HepG2 (cell line): ENCODE measurements around the gene PLXNA4. TPM values are rescaled to one million over a fixed set of nuclear protein-coding genes. Genes with fewer than 3 reads are reported as not detected.

Source experiments
- ATAC-seq: fragments of 200-7000 bp; cut with Tn5 transposase; 3 replicates; pipeline ENCODE4 v1.9.1; 2020; ENCODE audit warnings: mild to moderate bottlenecking, moderate library complexity
- BruUV-seq: library from RNA; stranded (reverse); fragments of 400-500 nt; replicated peaks from 2 replicates; lab custom pipeline; 2021; lab: Mats Ljungman, UMichigan
- CTCF ChIA-PET: fragments of 300-600 bp; formaldehyde crosslinking; extraction: SDS; loops from one replicate; lab custom pipeline; 2021; ENCODE audit warnings: low total read pairs, inconsistent platforms, low intra/inter-chr PET ratio; lab: Yijun Ruan, JAX
- POLR2A ChIA-PET: fragments of 350-600 bp; sonication (Branson Sonifier 250); formaldehyde crosslinking; loops from one replicate; lab custom pipeline; 2020; ENCODE audit warnings: antibody characterized with exemption, inconsistent platforms; lab: Yijun Ruan, JAX
- DNase-seq: peaks from one replicate; pipeline ENCODE4 v3.0.0-alpha.2; 2015; ENCODE audit warnings: low spot score
- FAIRE-seq: peaks from 3 replicates; lab custom pipeline; 2011; peaks lifted over from hg19 to GRCh38; lab: Jason Lieb, UNC
- H2AFZ ChIP-seq: one replicate; pipeline ENCODE4 v1.6.1; 2011; ENCODE audit warnings: low read length, inconsistent platforms
- H3K27ac ChIP-seq: fragments of 300-600 bp; 3 replicates; pipeline ENCODE4 v1.8.0; 2011; ENCODE audit warnings: mixed run types, mild to moderate bottlenecking, mixed read lengths, low read length, inconsistent platforms; ENCODE audit not compliant: insufficient read depth; ENCODE audit errors: extremely low read length
- H3K27me3 ChIP-seq, 2 experiments: fragments of 200-600 bp in 1 of 2; 2 replicates in 1 of 2; 3 replicates in 1 of 2; pipeline versions ENCODE4 v1.6.0 to v1.8.0; 2011; ENCODE audit warnings: low read length in 2 of 2, mild to moderate bottlenecking in 2 of 2, moderate library complexity in 2 of 2, inconsistent platforms in 1 of 2; ENCODE audit not compliant: insufficient read depth in 2 of 2, control insufficient read depth in 1 of 2
- H3K36me3 ChIP-seq, 2 experiments: fragments of 200-600 bp in 1 of 2; replicated peaks in 1 of 2; 2 replicates in 1 of 2; 3 replicates in 1 of 2; pipeline versions ENCODE4 v1.5.1 to v1.8.0; 2011; ENCODE audit warnings: low read length in 2 of 2, inconsistent platforms in 1 of 2; ENCODE audit not compliant: insufficient read depth in 2 of 2, control insufficient read depth in 1 of 2
- H3K4me1 ChIP-seq: 2 replicates; pipeline ENCODE4 v1.5.1; 2012; ENCODE audit warnings: low read length, inconsistent platforms; ENCODE audit not compliant: insufficient read depth
- H3K4me2 ChIP-seq: 2 replicates; pipeline ENCODE4 v1.6.0; 2011; ENCODE audit warnings: low read depth, low read length, inconsistent platforms
- H3K4me3 ChIP-seq, 3 experiments: fragments of 200-600 bp in 1 of 3; sonication (generic), shearing (Covaris generic) in 1 of 3; replicated peaks in 1 of 3; 2 replicates each; pipeline ENCODE4 v1.5.1; 2011 to 2016; ENCODE audit warnings: low read length in 3 of 3, inconsistent platforms in 2 of 3, low read depth in 2 of 3, mild to moderate bottlenecking in 2 of 3, control low read depth in 1 of 3, mixed read lengths in 1 of 3; ENCODE audit not compliant: insufficient read depth in 1 of 3
- H3K79me2 ChIP-seq: one replicate; pipeline ENCODE4 v1.6.1; 2011; ENCODE audit warnings: low read length, inconsistent platforms; ENCODE audit not compliant: insufficient read depth
- H3K9ac ChIP-seq: 2 replicates; pipeline ENCODE4 v1.6.0; 2011; ENCODE audit warnings: mild to moderate bottlenecking, low read depth, low read length, inconsistent platforms; ENCODE audit not compliant: insufficient read depth
- H3K9me3 ChIP-seq: 2 replicates; pipeline ENCODE4 v1.5.1; 2012; ENCODE audit warnings: mild to moderate bottlenecking, low read length
- H4K20me1 ChIP-seq: 2 replicates; pipeline ENCODE4 v1.6.0; 2011; ENCODE audit warnings: inconsistent platforms, mild to moderate bottlenecking, low read length, moderate library complexity; ENCODE audit not compliant: insufficient read depth
- ARNT ChIP-seq: fragments of 450-650 bp; IDR thresholded peaks from 2 replicates; pipeline ENCODE4 v1.6.1; 2017
- DMAP1 ChIP-seq: IDR thresholded peaks from 2 replicates; pipeline ENCODE4 v1.6.1; 2016
- FOXJ3 ChIP-seq: sonication (generic); formaldehyde crosslinking; IDR thresholded peaks from 2 replicates; pipeline ENCODE4 v1.4.0; 2020; ENCODE audit warnings: missing genetic modification reagents, mild to moderate bottlenecking, borderline replicate concordance
- GTF2F1 ChIP-seq: fragments of 150-350 bp; IDR thresholded peaks from 2 replicates; pipeline ENCODE4 v1.6.1; 2014; ENCODE audit warnings: low read length
- SOX5 ChIP-seq: IDR thresholded peaks from 2 replicates; pipeline ENCODE4 v1.6.1; 2016; ENCODE audit warnings: borderline replicate concordance
- SUZ12 ChIP-seq: fragments of 150-350 bp; IDR thresholded peaks from 2 replicates; pipeline ENCODE4 v1.6.1; 2014; ENCODE audit warnings: low read depth, low read length
- SYNCRIP ChIP-seq: fragments of 200-400 bp; formaldehyde crosslinking; IDR thresholded peaks from 2 replicates; pipeline ENCODE4 v1.6.1; 2018; ENCODE audit warnings: mild to moderate bottlenecking, low read depth, low read length; ENCODE audit not compliant: insufficient read depth
- ZNF614 ChIP-seq: IDR thresholded peaks from 2 replicates; pipeline ENCODE4 v1.6.1; 2018; ENCODE audit warnings: missing biosample characterization, missing genetic modification reagents, inconsistent platforms, borderline replicate concordance
- ZNF709 ChIP-seq: sonication (generic); formaldehyde crosslinking; IDR thresholded peaks from 2 replicates; pipeline ENCODE4 v1.5.0; 2020; ENCODE audit warnings: mild to moderate bottlenecking, missing genetic modification reagents
- WGBS: methylation state at CpG from one replicate; pipeline ENCODE4 v1.1.6; 2017; ENCODE audit warnings: low lambda C conversion rate; 5-methylcytosine and 5-hydroxymethylcytosine counted together
- in situ Hi-C: cut with HindIII; loops from 2 replicates; pipeline ENCODE4 v1.10.0; 2017; ENCODE audit warnings: low pct_unique_long_range_greater_than_20kb; ENCODE audit not compliant: extremely low pct_ligation_motif_present
- intact Hi-C: fragments of 100-400 bp; cut with micrococcal nuclease; formaldehyde crosslinking; loops from one replicate; pipeline ENCODE4 v1.10.0; 2022; ENCODE audit not compliant: unreplicated experiment
- polyA plus RNA-seq, 8 experiments: library from polyadenylated mRNA; depleted of rRNA in 3 of 8; stranded (reverse) in 7 of 8; unstranded in 1 of 8; fragments of >200 nt; fragmentation: Illumina TruSeq in 4 of 8; extraction: Trizol in 4 of 8; gene quantifications; 2 replicates each; pipeline versions ENCODE4 v1.2.1 to v1.2.3, GENCODE V29; 2011 to 2016; ENCODE audit warnings: low read depth in 4 of 8, missing spikeins in 1 of 8, mixed read lengths in 1 of 8; ENCODE audit not compliant: insufficient read depth in 1 of 8
- total RNA-seq, 5 experiments: library from RNA; depleted of rRNA; stranded (reverse); fragments of >200 nt; fragmentation: Illumina TruSeq; extraction: Trizol; gene quantifications; 2 replicates each; pipeline ENCODE4 v1.2.3, GENCODE V29; 2016; ENCODE audit warnings: low read depth in 1 of 5
- TF ChIP-seq, protein P1 (sequence below): sonication (generic); formaldehyde crosslinking; IDR thresholded peaks from 2 replicates; pipeline ENCODE4 v1.4.0; 2020; ENCODE audit warnings: mild to moderate bottlenecking, missing genetic modification reagents
- TF ChIP-seq, protein P2 (sequence below): IDR thresholded peaks from 2 replicates; pipeline ENCODE4 v1.6.1; 2012; ENCODE audit warnings: low read length, improper control_type of control experiment

PLXNA4 gene
- total and polyA plus RNA-seq, 2 of the 13 experiments (the other 11 are each of a cell fraction or from before 2014, with no cell fraction given): 0.01 to 0.04 TPM

DNA sequence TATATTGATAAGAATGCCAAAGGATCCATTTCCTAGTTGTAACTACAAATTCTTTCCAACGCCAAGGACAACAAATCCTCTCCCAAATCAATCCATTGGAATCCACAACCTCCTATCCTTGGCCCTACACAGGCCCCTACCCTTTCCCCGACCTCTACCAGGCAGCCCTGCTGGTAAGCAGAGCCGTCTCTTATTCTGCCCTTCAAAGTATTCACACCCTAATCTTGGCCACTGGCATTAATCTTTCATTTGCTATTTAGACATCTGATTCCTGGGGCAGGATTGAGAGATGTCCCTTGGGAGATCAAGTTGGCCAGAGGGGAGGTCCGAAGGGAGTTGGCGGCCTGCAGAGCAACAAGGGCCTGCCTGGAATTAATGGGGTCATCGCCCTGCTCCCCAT is 161.4 kb downstream of the PLXNA4 start:
- TF ChIP-seq, protein P1, sequence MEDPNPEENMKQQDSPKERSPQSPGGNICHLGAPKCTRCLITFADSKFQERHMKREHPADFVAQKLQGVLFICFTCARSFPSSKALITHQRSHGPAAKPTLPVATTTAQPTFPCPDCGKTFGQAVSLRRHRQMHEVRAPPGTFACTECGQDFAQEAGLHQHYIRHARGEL: no peak
- TF ChIP-seq, protein P2, sequence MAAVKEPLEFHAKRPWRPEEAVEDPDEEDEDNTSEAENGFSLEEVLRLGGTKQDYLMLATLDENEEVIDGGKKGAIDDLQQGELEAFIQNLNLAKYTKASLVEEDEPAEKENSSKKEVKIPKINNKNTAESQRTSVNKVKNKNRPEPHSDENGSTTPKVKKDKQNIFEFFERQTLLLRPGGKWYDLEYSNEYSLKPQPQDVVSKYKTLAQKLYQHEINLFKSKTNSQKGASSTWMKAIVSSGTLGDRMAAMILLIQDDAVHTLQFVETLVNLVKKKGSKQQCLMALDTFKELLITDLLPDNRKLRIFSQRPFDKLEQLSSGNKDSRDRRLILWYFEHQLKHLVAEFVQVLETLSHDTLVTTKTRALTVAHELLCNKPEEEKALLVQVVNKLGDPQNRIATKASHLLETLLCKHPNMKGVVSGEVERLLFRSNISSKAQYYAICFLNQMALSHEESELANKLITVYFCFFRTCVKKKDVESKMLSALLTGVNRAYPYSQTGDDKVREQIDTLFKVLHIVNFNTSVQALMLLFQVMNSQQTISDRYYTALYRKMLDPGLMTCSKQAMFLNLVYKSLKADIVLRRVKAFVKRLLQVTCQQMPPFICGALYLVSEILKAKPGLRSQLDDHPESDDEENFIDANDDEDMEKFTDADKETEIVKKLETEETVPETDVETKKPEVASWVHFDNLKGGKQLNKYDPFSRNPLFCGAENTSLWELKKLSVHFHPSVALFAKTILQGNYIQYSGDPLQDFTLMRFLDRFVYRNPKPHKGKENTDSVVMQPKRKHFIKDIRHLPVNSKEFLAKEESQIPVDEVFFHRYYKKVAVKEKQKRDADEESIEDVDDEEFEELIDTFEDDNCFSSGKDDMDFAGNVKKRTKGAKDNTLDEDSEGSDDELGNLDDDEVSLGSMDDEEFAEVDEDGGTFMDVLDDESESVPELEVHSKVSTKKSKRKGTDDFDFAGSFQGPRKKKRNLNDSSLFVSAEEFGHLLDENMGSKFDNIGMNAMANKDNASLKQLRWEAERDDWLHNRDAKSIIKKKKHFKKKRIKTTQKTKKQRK: no peak
- no peak for TF ChIP-seq SYNCRIP
- no peak for TF ChIP-seq SOX5 (CRISPR knock-in tag)
- TF ChIP-seq SUZ12: no peak
- no peak for TF ChIP-seq FOXJ3 (CRISPR knock-in tag)
- no peak for TF ChIP-seq ZNF614 (CRISPR knock-in tag)
- TF ChIP-seq GTF2F1: no peak
- TF ChIP-seq DMAP1 (CRISPR knock-in tag): no peak
- no peak for TF ChIP-seq ARNT
- no peak for TF ChIP-seq ZNF709 (CRISPR knock-in tag)
- no peak for DNase-seq

More for the DNA sequence above, 161.4 kb downstream of the PLXNA4 start:
- 18% methylated on average over 6 of the region's 6 CpGs for WGBS
- ChIA-PET POLR2A (no interaction called here), CTCF (no interaction called here)
- no peaks in the 10 kb centered on the region for H3K9me3 ChIP-seq
- H3K4me1 ChIP-seq: no peaks in the 10 kb centered on the region
- intact Hi-C loops: no loop called here
- no peak overlapping the region for H3K9ac ChIP-seq
- no peak overlapping the region for H3K4me3 ChIP-seq
- FAIRE-seq (no peak), ATAC-seq (no peak)
- peaks cover 0 to 17% of the 10 kb centered on the region in 2 experiments; a peak in 2 of 5 replicates for H3K27me3 ChIP-seq
- no TSS peak for BruUV-seq
- H3K4me2 ChIP-seq: no peak overlapping the region
- no peak overlapping the region for H2AFZ ChIP-seq
- no peaks in the 10 kb centered on the region for H4K20me1 ChIP-seq
- H3K79me2 ChIP-seq: no peaks in the 10 kb centered on the region
- H3K36me3 ChIP-seq: no peaks in the 10 kb centered on the region
- H3K27ac ChIP-seq: no peak overlapping the region
- in situ Hi-C loops: no loop called here
